ENCODE measurements around the gene ZFC3H1.
"Not testable (repeated sequence)": the region's sequence is repeated elsewhere in the genome, so short reads cannot be mapped to it uniquely, and the experiment has no call there.

Gene ZFC3H1, protein sequence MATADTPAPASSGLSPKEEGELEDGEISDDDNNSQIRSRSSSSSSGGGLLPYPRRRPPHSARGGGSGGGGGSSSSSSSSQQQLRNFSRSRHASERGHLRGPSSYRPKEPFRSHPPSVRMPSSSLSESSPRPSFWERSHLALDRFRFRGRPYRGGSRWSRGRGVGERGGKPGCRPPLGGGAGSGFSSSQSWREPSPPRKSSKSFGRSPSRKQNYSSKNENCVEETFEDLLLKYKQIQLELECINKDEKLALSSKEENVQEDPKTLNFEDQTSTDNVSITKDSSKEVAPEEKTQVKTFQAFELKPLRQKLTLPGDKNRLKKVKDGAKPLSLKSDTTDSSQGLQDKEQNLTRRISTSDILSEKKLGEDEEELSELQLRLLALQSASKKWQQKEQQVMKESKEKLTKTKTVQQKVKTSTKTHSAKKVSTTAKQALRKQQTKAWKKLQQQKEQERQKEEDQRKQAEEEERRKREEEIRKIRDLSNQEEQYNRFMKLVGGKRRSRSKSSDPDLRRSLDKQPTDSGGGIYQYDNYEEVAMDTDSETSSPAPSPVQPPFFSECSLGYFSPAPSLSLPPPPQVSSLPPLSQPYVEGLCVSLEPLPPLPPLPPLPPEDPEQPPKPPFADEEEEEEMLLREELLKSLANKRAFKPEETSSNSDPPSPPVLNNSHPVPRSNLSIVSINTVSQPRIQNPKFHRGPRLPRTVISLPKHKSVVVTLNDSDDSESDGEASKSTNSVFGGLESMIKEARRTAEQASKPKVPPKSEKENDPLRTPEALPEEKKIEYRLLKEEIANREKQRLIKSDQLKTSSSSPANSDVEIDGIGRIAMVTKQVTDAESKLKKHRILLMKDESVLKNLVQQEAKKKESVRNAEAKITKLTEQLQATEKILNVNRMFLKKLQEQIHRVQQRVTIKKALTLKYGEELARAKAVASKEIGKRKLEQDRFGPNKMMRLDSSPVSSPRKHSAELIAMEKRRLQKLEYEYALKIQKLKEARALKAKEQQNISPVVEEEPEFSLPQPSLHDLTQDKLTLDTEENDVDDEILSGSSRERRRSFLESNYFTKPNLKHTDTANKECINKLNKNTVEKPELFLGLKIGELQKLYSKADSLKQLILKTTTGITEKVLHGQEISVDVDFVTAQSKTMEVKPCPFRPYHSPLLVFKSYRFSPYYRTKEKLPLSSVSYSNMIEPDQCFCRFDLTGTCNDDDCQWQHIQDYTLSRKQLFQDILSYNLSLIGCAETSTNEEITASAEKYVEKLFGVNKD (N-terminal part only)

DNA sequence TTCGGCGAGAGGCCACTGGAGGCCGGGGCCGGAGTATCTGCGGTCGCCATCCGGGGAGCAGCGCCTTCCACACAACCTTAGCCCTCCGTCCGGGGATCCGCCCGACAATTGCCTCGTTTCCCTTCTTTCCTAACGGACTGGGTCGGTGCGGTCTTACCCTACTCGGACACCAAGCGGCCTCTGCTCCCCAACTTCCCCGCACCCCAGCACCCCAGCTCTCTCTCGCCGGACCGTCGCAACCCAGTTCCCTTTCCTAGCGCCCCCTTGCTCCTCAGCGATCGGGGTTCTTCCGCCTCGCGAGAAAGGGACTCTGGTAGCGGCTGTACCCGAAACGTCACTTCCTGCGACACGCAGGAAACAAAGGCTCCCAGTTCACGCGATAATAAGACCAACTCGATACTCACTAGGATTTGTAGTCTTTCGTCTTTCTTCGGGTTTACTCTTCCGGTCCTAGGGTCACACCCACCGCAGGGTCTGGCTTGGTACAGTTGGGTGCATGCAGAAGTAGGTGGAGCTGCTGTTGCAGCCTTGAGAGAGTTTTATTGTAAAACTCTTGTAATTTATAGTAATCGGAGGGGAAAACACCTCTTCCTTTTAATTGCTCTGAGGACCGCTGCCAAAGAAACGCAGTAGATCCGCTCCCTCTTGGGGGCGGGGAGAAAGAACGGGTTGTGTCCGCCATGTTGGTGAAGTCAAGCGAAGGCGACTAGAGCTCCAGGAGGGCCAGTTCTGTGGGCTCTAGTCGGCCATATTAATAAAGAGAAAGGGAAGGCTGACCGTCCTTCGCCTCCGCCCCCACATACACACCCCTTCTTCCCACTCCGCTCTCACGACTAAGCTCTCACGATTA is at the start of gene ZFC3H1, which contains the start of gene THAP2:
ZFC3H1 (minus strand) TSS at position 288 of the 850 bp plus-strand sequence; CDS start at position 50, 238 bp downstream.
THAP2 (plus strand) TSS at position 741 of the 850 bp plus-strand sequence. CDS start 209 bp downstream, outside the sequence.
- H3K4me3 ChIP-seq (ENCODE audit: low read depth, low read length), result peak within 1 kb of the TSS; percentile 95
- peak; percentile 99 for DNase-seq (ENCODE audit: low read depth)

DNA sequence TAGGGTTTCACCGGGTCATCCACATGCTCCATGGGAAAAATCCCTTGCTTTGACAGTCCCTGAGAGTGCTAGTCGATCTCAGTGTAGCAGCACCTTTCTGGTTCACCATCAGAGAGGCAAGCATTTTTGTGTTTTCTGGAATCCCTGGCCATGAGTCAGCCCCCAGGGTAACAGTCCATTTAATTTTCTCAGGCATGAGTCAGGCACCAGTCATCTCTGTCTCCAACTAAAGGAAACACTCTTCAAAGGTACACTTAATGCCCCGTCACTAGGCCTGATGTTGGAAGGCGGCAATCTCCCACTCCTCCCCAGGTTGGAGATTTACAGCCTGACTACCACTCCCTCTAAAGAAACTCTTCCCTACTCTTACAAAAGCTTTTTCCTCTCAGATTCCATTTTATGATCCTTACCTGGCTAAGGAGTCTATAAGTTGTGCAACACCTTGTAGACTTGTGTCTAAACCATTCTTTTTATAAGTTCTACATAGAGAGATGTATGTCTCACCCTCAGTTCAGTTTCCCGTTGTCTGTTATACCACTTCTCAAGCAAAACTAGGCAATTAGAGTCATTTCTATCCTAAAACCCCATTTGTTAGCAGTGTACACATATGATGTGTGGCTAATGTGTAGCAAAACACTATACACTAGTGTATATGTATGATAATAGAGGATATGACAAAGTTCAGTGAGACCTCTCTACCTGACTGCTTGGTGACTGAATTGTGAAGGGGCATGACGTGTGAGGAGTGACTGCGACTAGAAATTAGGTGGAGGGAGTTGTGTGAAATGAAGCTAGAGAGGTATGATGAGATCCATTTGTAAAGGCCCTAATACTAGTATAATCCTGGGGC is 46.9 kb upstream of the ZFC3H1 start:
- DNase-seq (ENCODE audit: low read depth), result peak; percentile 79
- H3K4me3 ChIP-seq (ENCODE audit: low read depth, low read length), result no peak overlapping the region

DNA sequence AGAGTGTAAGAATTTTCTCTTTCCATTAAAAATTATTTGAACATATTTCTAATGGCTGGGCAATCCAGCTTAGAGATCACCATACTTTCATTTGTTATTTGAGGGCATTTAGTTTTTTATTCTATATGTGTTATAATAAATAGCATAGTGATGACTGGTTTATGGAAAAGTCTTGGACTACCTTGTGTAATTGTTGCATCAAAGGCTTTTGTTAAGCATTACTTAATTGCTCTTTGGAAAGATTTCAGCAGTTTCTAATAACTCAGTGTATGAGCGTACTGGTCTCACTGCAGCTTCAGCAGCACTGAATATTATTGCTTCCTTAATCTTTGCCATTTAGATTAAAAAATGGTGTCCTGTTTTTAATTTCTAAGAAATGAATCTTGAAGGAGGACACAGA is 45.0 kb upstream of the ZFC3H1 start:
- H3K4me3 ChIP-seq (ENCODE audit: low read depth, low read length), result no peak overlapping the region
- DNase-seq (ENCODE audit: low read depth), result no peak

DNA sequence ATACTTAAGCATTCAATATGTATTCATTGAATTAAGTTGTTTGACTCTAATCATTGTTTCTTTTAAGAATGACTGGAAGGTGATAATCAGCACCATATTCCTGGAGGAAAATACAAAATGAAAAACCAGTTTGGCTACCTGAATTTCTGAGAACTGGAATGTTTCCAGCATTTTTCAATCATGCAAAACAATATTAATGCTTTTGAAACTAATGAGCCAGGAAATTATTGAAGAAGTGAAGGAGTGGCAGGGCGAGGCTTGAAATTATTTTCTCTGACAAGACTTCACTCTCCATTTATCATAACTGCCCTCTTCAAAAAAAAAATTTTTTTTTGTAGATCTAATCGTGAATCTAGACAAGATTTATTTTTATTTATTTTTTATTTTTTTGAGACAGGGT is 41.3 kb upstream of the ZFC3H1 start:
- DNase-seq (ENCODE audit: low read depth), result no peak
- no peak overlapping the region for H3K4me3 ChIP-seq (ENCODE audit: low read depth, low read length)

DNA sequence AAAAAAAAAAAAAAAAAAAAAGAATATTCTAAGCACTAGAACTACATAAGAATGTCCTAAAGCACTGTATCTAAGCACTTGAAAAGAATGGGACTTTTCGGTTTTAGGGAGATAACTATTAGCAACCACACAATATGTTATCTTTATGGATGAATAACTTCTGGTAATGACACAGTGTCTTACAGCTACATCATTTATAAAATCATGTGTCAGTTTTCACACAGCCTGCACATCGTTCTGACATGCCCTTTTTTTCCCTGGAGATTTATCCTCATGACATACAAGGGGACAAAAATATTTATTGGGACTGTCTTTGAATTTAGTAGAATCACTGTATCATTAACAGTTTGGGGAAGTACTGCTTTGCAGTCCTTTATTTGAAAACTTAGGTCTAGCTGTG is 39.6 kb upstream of the ZFC3H1 start:
- no peak overlapping the region for H3K4me3 ChIP-seq (ENCODE audit: low read depth, low read length)
- no peak for DNase-seq (ENCODE audit: low read depth)

DNA sequence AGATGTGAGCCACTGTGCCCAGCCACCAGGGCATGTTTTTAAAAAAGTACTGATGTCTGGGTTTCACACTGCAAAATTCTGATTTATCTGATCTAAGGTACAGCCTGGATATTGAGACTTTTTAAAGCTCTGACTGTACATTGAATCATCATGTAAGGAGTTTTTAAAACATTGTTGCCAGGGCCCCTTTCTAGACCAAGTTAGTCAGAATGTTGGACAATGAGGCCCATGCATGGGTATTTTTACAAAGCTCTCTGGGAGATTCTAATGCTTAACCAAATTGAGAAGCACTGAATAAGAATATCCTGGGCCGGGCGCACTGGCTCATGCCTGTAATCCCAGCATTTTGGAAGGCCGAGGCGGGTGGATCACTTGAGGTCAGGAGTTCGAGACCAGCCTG is 38.9 kb upstream of the ZFC3H1 start:
- no peak overlapping the region for H3K4me3 ChIP-seq (ENCODE audit: low read depth, low read length)
- no peak for DNase-seq (ENCODE audit: low read depth)

DNA sequence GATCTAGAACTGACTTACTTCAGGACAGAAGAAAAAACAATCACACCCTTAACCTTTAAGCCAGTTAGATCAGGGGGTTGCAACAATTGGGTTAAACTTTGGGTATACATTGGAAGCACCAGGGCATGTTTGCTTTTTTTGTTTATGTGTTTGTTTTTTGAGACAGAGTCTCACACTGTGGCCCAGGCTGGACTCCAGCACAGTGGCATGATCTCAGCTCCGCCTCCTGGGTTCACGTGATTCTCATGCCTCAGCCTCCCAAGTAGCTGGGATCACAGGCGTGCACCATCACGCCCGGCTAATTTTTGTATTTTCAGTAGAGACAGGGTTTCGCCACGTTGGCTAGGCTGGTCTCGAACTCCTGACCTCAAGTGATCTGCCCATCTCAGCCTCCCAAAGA is 38.5 kb upstream of the ZFC3H1 start:
- H3K4me3 ChIP-seq (ENCODE audit: low read depth, low read length); DNase-seq (ENCODE audit: low read depth): not testable (repeated sequence)

DNA sequence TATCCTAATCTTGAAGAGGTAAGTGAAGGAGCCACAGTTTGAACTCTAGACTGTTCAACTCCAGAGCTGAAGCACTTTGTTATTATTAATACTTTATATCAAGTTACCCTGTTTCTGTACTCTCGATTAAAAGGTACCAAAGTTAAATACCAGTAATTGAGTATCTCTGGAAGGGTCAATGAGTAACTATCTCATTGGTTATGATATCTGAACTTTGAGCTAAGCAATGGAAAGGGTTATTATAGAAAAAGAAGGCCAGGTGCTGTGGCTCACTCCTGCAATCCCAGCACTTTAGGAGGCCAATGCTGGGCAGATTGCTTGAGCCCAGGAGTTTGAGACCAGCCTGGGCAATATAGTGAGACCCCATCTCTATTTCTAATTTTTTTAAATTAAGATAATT is 32.1 kb upstream of the ZFC3H1 start:
- no peak for DNase-seq (ENCODE audit: low read depth)
- no peak overlapping the region for H3K4me3 ChIP-seq (ENCODE audit: low read depth, low read length)

DNA sequence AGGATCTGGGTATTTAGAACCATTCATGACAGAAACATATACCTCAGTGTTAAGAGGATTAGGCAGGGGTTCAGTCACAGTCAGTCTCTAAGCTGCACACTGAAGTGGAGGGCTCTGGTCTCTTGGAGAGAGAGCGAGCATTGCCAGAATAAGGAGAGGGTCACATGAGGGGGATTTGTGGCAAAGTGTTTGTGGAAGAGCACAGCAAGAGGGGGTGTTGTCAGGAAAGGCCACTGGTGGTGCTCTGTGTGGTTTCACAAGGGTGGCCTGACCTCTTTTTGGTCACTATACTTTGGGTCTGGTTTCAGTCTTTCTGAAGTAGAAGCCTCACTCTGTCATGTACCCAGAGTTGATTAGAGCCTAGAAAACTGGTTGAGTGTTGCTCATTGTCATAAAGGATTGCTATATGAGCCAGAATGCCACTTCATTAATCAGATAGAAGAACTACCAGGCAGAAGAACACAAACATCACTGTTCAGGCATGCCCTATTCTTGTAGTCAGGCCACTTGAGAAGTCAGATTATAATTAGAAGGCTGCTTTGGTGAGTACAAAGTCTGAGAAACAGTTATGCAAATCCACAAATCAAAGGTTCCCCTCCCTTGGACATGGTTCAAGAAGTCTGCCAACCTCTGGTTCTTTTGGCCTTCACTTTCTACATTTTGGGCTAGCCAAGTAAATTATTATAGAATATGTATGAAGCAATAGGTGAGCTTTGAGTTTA is 30.6 kb upstream of the ZFC3H1 start:
- no peak overlapping the region for H3K4me3 ChIP-seq (ENCODE audit: low read depth, low read length)
- DNase-seq (ENCODE audit: low read depth), result no peak

DNA sequence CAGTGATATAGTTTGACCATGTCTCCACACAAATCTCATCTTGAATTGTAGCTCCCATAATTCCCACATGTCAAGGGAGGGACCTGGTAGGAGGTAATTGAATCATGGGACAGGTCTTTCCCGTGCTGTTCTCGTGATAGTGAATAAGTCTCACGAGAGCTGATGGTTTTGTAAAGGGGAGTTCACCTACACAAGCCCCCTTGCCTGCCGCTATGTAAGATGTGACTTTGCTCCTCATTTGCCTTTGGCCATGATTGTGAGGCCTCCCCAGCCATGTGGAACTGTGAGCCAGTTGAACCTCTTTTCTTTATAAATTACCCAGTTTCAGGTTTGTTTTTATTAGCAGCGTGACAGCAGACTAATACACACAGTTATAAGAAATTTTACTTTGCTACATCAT is 30.0 kb upstream of the ZFC3H1 start:
- not testable (repeated sequence) for H3K4me3 ChIP-seq (ENCODE audit: low read depth, low read length); DNase-seq (ENCODE audit: low read depth)

DNA sequence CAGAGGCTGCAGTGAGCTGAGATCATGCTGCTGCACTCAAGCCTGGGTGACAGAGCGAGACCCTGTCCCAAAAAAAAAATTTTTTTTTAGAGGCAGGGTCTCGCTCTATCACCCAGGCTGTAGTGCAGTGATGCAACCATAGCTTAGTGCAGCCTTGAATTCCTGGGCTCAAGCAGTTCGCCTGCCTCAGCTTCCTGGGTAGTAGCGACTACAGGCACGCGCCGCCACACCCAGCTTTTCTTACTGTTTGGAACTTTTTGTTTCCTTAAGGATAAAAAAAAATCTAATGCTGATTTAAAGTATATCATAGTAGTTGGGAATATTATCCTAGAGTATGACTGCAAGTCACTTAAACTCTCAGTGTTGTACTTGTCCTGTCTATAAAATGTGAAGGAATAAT is 29.5 kb upstream of the ZFC3H1 start:
- no peak overlapping the region for H3K4me3 ChIP-seq (ENCODE audit: low read depth, low read length)
- DNase-seq (ENCODE audit: low read depth), result no peak

DNA sequence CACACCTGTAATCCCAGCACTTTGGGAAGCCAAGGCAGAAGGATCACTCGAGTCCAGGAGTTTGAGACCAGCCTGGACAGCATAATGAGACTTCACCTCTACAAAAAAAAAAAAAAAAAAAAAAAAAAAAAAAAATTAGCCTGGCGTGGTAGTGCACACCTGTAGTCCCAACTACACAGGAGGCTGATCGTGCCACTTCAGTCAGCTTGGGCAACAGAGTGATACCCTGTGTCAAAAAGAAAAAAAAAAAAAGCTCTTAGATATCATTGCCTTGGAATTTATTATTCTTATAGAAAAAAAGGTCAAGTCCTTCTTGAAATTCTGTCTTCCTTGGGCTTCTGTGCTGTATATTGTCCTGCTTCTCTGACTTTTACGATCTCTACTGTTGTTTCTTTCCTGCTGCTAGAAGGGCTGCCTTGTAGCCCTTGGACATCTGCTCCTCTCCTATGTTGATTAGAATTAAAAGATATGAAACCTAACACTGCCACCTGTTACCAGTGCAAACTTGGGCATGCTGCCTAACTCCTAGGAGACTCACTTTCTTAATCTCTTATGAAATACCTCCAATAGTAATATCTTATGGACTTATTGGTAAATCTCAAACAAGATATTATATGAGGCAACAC is 28.0 kb upstream of the ZFC3H1 start:
- DNase-seq (ENCODE audit: low read depth), result no peak
- no peak overlapping the region for H3K4me3 ChIP-seq (ENCODE audit: low read depth, low read length)

DNA sequence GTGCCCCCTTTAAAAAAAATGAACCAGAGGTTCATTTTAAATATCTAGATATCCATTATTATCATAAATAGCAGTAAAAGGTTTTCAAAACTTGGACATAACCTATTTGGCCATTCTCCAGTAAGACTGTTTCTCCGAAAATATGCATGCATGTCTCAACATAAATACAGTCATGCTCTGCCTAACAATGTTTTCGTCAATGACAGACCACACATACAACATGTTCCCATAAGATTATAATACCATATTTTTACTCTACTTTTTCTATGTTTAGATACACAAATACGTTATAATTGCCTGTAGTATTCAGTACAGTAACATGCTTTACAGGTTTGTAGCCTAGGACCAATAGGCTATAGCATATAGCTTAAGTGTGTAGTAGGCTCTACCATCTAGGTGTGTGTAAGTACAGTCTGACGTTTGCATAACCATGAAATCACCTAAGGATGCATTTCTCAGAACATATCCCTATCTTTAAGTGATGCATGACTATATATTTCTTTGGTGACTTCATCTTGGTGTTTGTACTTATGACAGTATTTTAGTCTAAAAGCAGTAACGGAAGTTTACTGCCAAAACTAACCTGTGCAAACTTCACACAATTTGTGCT is 25.4 kb upstream of the ZFC3H1 start:
- DNase-seq (ENCODE audit: low read depth), result no peak

DNA sequence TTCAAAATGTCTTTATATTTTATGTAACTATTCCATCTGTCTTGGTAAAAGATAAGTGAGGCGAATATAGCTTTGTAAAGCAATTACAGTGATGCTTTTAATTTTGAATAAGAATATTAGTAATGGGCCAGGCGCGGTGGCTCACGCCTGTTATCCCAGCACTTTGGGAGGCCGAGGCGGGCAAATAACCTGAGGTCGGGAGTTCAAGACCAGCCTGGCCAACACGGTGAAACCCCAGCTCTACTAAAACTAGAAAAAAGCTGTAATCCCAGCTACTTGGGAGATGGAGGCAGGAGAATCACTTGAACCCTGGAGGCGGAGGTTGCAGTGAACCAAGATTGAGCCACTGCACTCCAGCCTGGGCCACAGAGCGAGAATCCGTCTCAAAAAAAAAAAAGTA is 23.5 kb upstream of the ZFC3H1 start:
- H3K4me3 ChIP-seq (ENCODE audit: low read depth, low read length), result peak overlapping the region; percentile 76
- DNase-seq (ENCODE audit: low read depth), result not testable (repeated sequence)

More for the DNA sequence above, 25.4 kb upstream of the ZFC3H1 start:
- no peak overlapping the region for H3K4me3 ChIP-seq (ENCODE audit: low read depth, low read length)

DNA sequence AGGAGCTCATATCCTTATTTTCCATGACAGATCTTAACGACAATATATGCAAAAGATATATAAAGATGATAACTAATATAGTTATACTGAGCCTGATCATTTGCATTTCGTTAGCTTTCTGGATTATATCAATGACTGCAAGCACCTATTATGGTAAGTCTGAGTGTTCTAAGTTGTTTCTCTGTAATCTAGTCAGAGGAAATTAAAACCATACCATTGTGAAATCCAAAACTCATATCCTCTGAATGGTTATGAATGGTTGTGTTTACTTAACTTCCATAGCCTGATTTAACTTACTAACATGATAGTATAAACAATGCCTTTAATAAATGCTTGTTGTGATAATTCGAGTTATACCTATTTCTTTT is 23.0 kb upstream of the ZFC3H1 start:
- H3K4me3 ChIP-seq (ENCODE audit: low read depth, low read length), result peak overlapping the region; percentile 76
- DNase-seq (ENCODE audit: low read depth), result no peak

DNA sequence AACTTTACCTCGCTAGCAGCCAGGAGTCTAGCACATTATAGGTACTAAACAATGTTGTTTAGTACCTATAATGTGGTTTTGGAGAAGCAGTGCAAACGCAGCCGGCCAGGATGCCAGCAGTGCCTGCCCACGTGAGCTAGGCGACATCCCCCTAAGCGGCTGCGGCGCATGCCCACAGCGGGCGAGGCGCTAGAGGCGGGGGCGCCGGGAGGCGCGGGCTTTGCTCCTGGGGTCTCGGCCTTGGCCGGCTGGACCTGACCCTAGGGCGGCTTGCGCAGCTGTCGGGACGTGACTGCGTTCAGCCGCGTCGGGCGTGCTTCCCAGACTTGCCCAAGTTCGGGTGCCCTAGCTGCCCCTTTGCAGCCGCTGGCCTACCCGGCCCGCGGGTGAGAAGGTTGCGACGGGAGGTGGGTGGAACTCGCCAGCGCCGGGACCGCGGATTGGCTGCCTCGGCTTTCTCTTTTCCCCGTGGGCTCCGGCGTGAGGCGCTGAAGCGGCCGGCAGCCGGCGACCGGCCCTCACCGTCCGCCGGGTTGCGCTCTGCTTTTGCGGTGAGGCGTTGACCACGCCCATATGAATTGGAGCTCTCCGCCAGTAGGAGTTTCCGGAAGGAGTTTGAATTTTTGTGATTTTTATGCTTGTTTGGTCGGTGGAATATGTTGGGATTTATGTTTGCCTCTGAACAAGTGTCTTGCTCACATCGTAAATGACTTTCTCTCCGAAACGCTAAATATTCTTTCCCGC is 22.4 kb upstream of the ZFC3H1 start, which contains the start of gene TMEM19:
TMEM19 (plus strand) TSS at position 169 of the 744 bp plus-strand sequence. CDS start 599 bp downstream, outside the sequence.
- H3K4me3 ChIP-seq (ENCODE audit: low read depth, low read length), result peak within 1 kb of the TSS; percentile 76
- peak; percentile 62 for DNase-seq (ENCODE audit: low read depth)
